Endothelial cell of umbilical vein (primary cell): ENCODE results near the gene IL36RN. TPM values are rescaled to one million over a fixed set of nuclear protein-coding genes. Genes with fewer than 3 reads are reported as not detected.

Experiments
- BruUV-seq: library from RNA; stranded (reverse); fragments of 400-500 nt; replicated peaks from 2 replicates; lab custom pipeline; 2021; lab: Mats Ljungman, UMichigan
- CTCF ChIA-PET: fragments of 300-600, 350-600 bp; sonication (Branson Sonifier 250); formaldehyde crosslinking; loops from one replicate; lab custom pipeline; 2021; ENCODE audit warnings: antibody characterized with exemption, inconsistent platforms; lab: Charles Lee
- POLR2A ChIA-PET: fragments of 300-600, 350-600 bp; sonication (Branson Sonifier 250); formaldehyde crosslinking; loops from one replicate; lab custom pipeline; 2021; ENCODE audit warnings: antibody characterized with exemption, inconsistent platforms; lab: Charles Lee
- DNase-seq: peaks from one replicate; pipeline ENCODE4 v3.0.0-alpha.2; 2011; ENCODE audit warnings: low read depth, low spot score
- FAIRE-seq: peaks from 2 replicates; lab custom pipeline; 2011; peaks lifted over from hg19 to GRCh38; lab: Jason Lieb, UNC
- H2AFZ ChIP-seq: 2 replicates; pipeline ENCODE4 v1.6.0; 2012; ENCODE audit warnings: low read depth, low read length, control low read depth, inconsistent platforms
- H3K27ac ChIP-seq: 2 replicates; pipeline ENCODE4 v1.5.1; 2011; ENCODE audit warnings: low read depth, mild to moderate bottlenecking, control low read depth, low read length, moderate library complexity; ENCODE audit not compliant: insufficient read depth
- H3K27me3 ChIP-seq, 2 experiments: 2 replicates each; pipeline versions ENCODE4 v1.6.0 to v1.6.1; 2011; ENCODE audit warnings: low read length in 2 of 2, mixed read lengths in 1 of 2; ENCODE audit not compliant: control insufficient read depth in 2 of 2, insufficient read depth in 2 of 2
- H3K36me3 ChIP-seq, 2 experiments: 2 replicates in 1 of 2; 3 replicates in 1 of 2; pipeline ENCODE4 v1.5.1; 2011; ENCODE audit warnings: low read length in 2 of 2, mild to moderate bottlenecking in 1 of 2, moderate library complexity in 1 of 2; ENCODE audit not compliant: control insufficient read depth in 2 of 2, insufficient read depth in 2 of 2; ENCODE audit errors: extremely low read depth in 1 of 2
- H3K4me1 ChIP-seq: 3 replicates; pipeline ENCODE4 v1.5.1; 2011; ENCODE audit warnings: mild to moderate bottlenecking, low read length; ENCODE audit not compliant: control insufficient read depth, insufficient read depth; ENCODE audit errors: extremely low read depth
- H3K4me2 ChIP-seq: 2 replicates; pipeline ENCODE4 v1.6.1; 2011; ENCODE audit warnings: low read length, control low read depth, mixed read lengths; ENCODE audit not compliant: insufficient read depth
- H3K4me3 ChIP-seq, 3 experiments: fragments of 200-600 bp in 1 of 3; sonication (generic), shearing (Covaris generic) in 1 of 3; replicated peaks in 1 of 3; 2 replicates each; pipeline ENCODE4 v1.5.1; 2011 to 2016; ENCODE audit warnings: control low read depth in 3 of 3, low read length in 3 of 3, mild to moderate bottlenecking in 2 of 3, inconsistent platforms in 1 of 3, low read depth in 1 of 3, moderate library complexity in 1 of 3; ENCODE audit not compliant: insufficient read depth in 1 of 3
- H3K79me2 ChIP-seq: 2 replicates; pipeline ENCODE4 v1.6.0; 2012; ENCODE audit warnings: low read length, inconsistent platforms; ENCODE audit not compliant: control insufficient read depth, insufficient read depth
- H3K9ac ChIP-seq: replicated peaks from 2 replicates; pipeline ENCODE3; 2011; ENCODE audit warnings: low read length, control low read depth; ENCODE audit not compliant: insufficient read depth; ENCODE audit errors: extremely low read depth
- H3K9me1 ChIP-seq: replicated peaks from 3 replicates; pipeline ENCODE4 v1.6.0; 2011; ENCODE audit warnings: mild to moderate bottlenecking, low read length; ENCODE audit not compliant: control insufficient read depth, insufficient read depth; ENCODE audit errors: extremely low read depth
- H3K9me3 ChIP-seq: replicated peaks from 2 replicates; pipeline ENCODE4 v1.5.1; 2012; ENCODE audit warnings: low read length, inconsistent platforms; ENCODE audit not compliant: control insufficient read depth, insufficient read depth
- H4K20me1 ChIP-seq: replicated peaks from 2 replicates; pipeline ENCODE3; 2011; ENCODE audit warnings: mild to moderate bottlenecking, low read length; ENCODE audit not compliant: control insufficient read depth, insufficient read depth; ENCODE audit errors: extremely low read depth
- EZH2 ChIP-seq: IDR thresholded peaks from 2 replicates; pipeline ENCODE4 v1.6.1; 2012; ENCODE audit warnings: borderline replicate concordance, low read depth, mild to moderate bottlenecking, moderate library complexity, low read length, inconsistent platforms; ENCODE audit not compliant: severe bottlenecking
- FOS ChIP-seq: IDR thresholded peaks from 2 replicates; pipeline ENCODE4 v1.6.1; 2011; ENCODE audit warnings: mild to moderate bottlenecking, low read length, moderate library complexity, borderline replicate concordance; ENCODE audit not compliant: insufficient read depth
- GATA2 ChIP-seq: IDR thresholded peaks from 2 replicates; pipeline ENCODE4 v1.7.0; 2011; ENCODE audit warnings: low read depth, mild to moderate bottlenecking, moderate library complexity, mixed read lengths, low read length; ENCODE audit not compliant: insufficient read length, insufficient read depth
- JUN ChIP-seq: IDR thresholded peaks from 2 replicates; pipeline ENCODE4 v1.6.1; 2011; ENCODE audit warnings: borderline replicate concordance, low read depth; ENCODE audit not compliant: insufficient read length, insufficient read depth
- MAX ChIP-seq: IDR thresholded peaks from 2 replicates; pipeline ENCODE4 v1.6.1; 2011; ENCODE audit not compliant: insufficient read depth, insufficient read length
- MYC ChIP-seq: IDR thresholded peaks from one replicate; pipeline ENCODE4 v1.6.1; 2011; ENCODE audit warnings: mild to moderate bottlenecking, low read depth, low read length
- POLR2A ChIP-seq: IDR thresholded peaks from 2 replicates; pipeline ENCODE4 v1.6.1; 2012; ENCODE audit warnings: low read depth, mild to moderate bottlenecking, control low read depth, low read length
- POLR2AphosphoS5 ChIP-seq: IDR thresholded peaks from 2 replicates; pipeline ENCODE4 v1.6.1; 2012; ENCODE audit warnings: low read depth, mild to moderate bottlenecking, control low read depth, low read length, moderate library complexity; ENCODE audit not compliant: insufficient read depth
- dilution Hi-C: fragments of 300-500 bp; cut with MboI; formaldehyde crosslinking; loops from one replicate; pipeline ENCODE4 v1.15.0; 2019; ENCODE audit warnings: low sequenced_read_pairs; ENCODE audit not compliant: extremely low pct_ligation_motif_present
- intact Hi-C: fragments of 100-400 bp; cut with micrococcal nuclease; formaldehyde crosslinking; loops from one replicate; pipeline ENCODE4 v1.10.0; 2022
- polyA plus RNA-seq, 4 experiments: library from polyadenylated mRNA; depleted of rRNA in 3 of 4; stranded (reverse) in 3 of 4; unstranded in 1 of 4; fragments of >200 nt; gene quantifications; 2 replicates each; pipeline versions ENCODE4 v1.2.1 to v1.2.3, GENCODE V29; 2011 to 2012; ENCODE audit warnings: missing spikeins in 1 of 4
- total RNA-seq: library from RNA; stranded (reverse); gene quantifications from 2 replicates; pipeline ENCODE4 v1.2.3, GENCODE V29; 2021
- TF ChIP-seq, protein P1 (sequence below), 2 donors: IDR thresholded peaks; 1 replicate in 1 of 2; 2 replicates in 1 of 2; pipeline ENCODE4 v1.5.1; 2011; ENCODE audit warnings: low read length in 2 of 2, mild to moderate bottlenecking in 2 of 2, moderate library complexity in 2 of 2, control low read depth in 1 of 2, inconsistent platforms in 1 of 2, low read depth in 1 of 2; ENCODE audit not compliant: insufficient read depth in 1 of 2; ENCODE audit errors: extremely low read depth in 1 of 2

IL36RN gene
- total and polyA plus RNA-seq, 2 donors (not counting 3 experiments of a cell fraction or from before 2014, with no cell fraction given): not detected

DNA sequence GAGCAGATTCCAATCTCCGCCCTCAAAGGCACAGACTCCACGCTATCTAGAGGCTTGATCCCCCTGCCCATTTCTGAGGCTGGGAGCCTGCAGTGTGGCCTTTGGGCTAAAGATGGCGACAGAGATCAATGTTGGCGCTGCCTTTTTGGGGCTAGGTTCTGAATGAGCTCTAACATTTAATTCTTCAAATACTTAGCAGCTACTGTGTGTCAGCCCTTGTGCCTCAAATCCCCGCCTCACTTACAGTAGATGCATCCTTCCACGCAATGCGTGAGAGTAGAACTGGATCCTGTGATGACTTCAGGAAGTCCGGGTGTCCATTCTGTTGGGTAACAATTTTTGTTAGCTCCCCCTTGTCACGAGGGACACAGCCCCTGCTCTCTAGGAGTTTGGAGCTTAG, 21.1 kb downstream of the IL36RN start:
- Histone ChIP-seq H3K79me2 (no peaks in the 10 kb centered on the region), H3K9me3 (no peaks in the 10 kb centered on the region), H3K27ac (no peak overlapping the region), H3K27me3 (peaks cover 3 to 10% of the 10 kb centered on the region in 2 experiments), H3K4me1 (no peaks in the 10 kb centered on the region), H3K36me3 (no peaks in the 10 kb centered on the region), H3K4me3 (no peak overlapping the region), H4K20me1 (no peaks in the 10 kb centered on the region), H2AFZ (no peak overlapping the region), H3K9me1 (no peaks in the 10 kb centered on the region), H3K4me2 (no peak overlapping the region), H3K9ac (no peak overlapping the region)
- intact Hi-C loops: loop anchor here (1.0 to 2.0 kb wide), 2 partner anchors 63 to 118 kb away; no protein-coding TSS in a partner anchor
- CTCF ChIA-PET: interaction anchor here (0.6 to 3.1 kb wide), 16 partner anchors 9 to 310 kb away, joined by 3 to 63 read pairs (median 4); partner anchors contain the start of gene IL1F10
- TF ChIP-seq, protein P1, sequence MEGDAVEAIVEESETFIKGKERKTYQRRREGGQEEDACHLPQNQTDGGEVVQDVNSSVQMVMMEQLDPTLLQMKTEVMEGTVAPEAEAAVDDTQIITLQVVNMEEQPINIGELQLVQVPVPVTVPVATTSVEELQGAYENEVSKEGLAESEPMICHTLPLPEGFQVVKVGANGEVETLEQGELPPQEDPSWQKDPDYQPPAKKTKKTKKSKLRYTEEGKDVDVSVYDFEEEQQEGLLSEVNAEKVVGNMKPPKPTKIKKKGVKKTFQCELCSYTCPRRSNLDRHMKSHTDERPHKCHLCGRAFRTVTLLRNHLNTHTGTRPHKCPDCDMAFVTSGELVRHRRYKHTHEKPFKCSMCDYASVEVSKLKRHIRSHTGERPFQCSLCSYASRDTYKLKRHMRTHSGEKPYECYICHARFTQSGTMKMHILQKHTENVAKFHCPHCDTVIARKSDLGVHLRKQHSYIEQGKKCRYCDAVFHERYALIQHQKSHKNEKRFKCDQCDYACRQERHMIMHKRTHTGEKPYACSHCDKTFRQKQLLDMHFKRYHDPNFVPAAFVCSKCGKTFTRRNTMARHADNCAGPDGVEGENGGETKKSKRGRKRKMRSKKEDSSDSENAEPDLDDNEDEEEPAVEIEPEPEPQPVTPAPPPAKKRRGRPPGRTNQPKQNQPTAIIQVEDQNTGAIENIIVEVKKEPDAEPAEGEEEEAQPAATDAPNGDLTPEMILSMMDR (IDR thresholded peaks at IDR 0.05; ENCODE audit: extremely low read depth in 1 of 2, insufficient read depth in 1 of 2, low read depth in 1 of 2, low read length in 2 of 2): peak; percentile 46 to 58
- TF ChIP-seq FOS: no peak
- peak; percentile 17 for DNase-seq
- BruUV-seq: no TSS peak
- POLR2A ChIA-PET: no interaction called here
- dilution Hi-C loops: no loop called here
- FAIRE-seq: peak; percentile 12

DNA sequence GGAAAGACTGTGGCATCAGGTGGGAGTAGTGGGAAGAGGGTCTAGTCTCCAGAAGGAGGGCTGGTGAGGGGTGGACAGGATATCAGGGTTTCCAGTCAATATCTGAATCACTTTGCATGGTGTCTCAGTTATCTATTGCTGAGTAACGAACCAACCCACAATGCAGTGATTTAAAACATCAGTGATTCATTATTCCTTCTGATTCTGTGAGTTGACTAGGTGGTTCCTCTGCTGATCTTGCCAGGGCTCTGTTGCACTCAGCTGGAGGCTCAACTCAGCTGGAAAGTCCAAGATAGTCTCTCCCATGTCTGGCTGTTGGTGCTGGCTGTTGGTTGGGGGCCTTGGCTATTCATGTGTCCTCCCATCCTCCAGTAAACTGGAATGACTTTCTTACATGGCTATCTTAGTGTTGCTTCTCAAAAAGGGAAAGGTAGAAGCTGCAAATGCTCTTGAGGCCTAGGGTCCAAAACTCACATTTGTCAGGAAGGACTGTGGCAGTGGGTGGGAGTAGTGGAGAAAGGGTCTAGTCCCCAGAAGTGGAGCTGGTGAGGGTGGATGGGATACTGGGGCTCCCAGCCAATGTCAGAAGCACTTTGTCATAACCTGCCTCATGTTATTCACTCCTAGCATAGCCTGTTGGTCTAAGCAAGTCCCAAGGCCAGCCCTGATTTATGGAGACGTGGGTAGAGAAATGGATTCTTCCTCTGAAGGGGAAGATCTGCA, 22.7 kb downstream of the IL36RN start:
- Histone ChIP-seq H2AFZ (no peak overlapping the region), H3K9ac (no peak overlapping the region), H3K9me3 (no peaks in the 10 kb centered on the region), H3K4me3 (no peak overlapping the region), H3K79me2 (no peaks in the 10 kb centered on the region), H3K4me1 (no peaks in the 10 kb centered on the region), H3K27me3 (peaks cover 3 to 10% of the 10 kb centered on the region in 2 experiments), H3K9me1 (no peaks in the 10 kb centered on the region), H4K20me1 (no peaks in the 10 kb centered on the region), H3K4me2 (no peak overlapping the region), H3K36me3 (no peaks in the 10 kb centered on the region), H3K27ac (no peak overlapping the region)
- ChIA-PET POLR2A (no interaction called here), CTCF (interaction anchor here (1.1 kb wide), 1 partner anchor 9 kb away, joined by 4 read pairs; no protein-coding TSS in a partner anchor)
- FAIRE-seq (no peak), DNase-seq (no peak)
- dilution Hi-C loops (no loop called here), intact Hi-C loops (loop anchor here (2.0 kb wide), 1 partner anchor 61 kb away; no protein-coding TSS in a partner anchor)
- no TSS peak for BruUV-seq
- TF ChIP-seq, protein P1 (IDR thresholded peaks at IDR 0.05; ENCODE audit: extremely low read depth in 1 of 2, insufficient read depth in 1 of 2, low read depth in 1 of 2, low read length in 2 of 2): no peak
- TF ChIP-seq POLR2A (no peak), MAX (no peak), POLR2AphosphoS5 (no peak), JUN (no peak), GATA2 (no peak), MYC (no peak), EZH2 (no peak), FOS (no peak)
